Renal cortical epithelial cell (primary cell): ENCODE results near the gene CD40. TPM values are rescaled to one million over a fixed set of nuclear protein-coding genes. Genes with fewer than 3 reads are reported as not detected.

ENCODE experiments used
- DNase-seq: peaks from one replicate; pipeline ENCODE4 v3.0.0-alpha.2; 2011; ENCODE audit warnings: low read depth
- total RNA-seq: library from RNA; depleted of rRNA; stranded (reverse); fragments of >200 nt; gene quantifications from 2 replicates; pipeline ENCODE4 v1.2.3, GENCODE V29; 2014

Gene CD40
- total RNA-seq, 1 donor from 2014 or later: 38.6 TPM

GRCh38 chr20:46148313-46149208 is 30.4 kb downstream of the CD40 start:
- DNase-seq: no peak

GRCh38 chr20:46150943-46151342 is 32.8 kb downstream of the CD40 start:
- DNase-seq: no peak

- DNase-seq: no peak
Measured at GRCh38 chr20:46151936-46152335, 33.8 kb downstream of the CD40 start.

- no peak for DNase-seq
Measured at GRCh38 chr20:46152824-46153586, 34.9 kb downstream of the CD40 start.

- DNase-seq: no peak
Measured at GRCh38 chr20:46154305-46154704, 36.2 kb downstream of the CD40 start.

GRCh38 chr20:46154796-46155195 is 36.7 kb downstream of the CD40 start:
- no peak for DNase-seq

GRCh38 chr20:46156065-46156464 is 38.0 kb downstream of the CD40 start:
- DNase-seq: no peak

- no peak for DNase-seq
Measured at GRCh38 chr20:46157076-46157592, 39.0 kb downstream of the CD40 start.

- DNase-seq: no peak
Measured at GRCh38 chr20:46157625-46158024, 39.5 kb downstream of the CD40 start.

GRCh38 chr20:46158476-46158987 is 40.4 kb downstream of the CD40 start:
- no peak for DNase-seq

GRCh38 chr20:46159101-46159897 is 41.2 kb downstream of the CD40 start:
- no peak for DNase-seq

- DNase-seq: no peak
Measured at GRCh38 chr20:46160661-46161060, 42.5 kb downstream of the CD40 start.

- no peak for DNase-seq
Measured at GRCh38 chr20:46161921-46162320, 43.8 kb downstream of the CD40 start.

GRCh38 chr20:46164254-46164653 is 46.1 kb downstream of the CD40 start:
- DNase-seq: no peak

- DNase-seq: no peak
Measured at GRCh38 chr20:46167080-46167479, 49.0 kb downstream of the CD40 start.

GRCh38 chr20:46168438-46168837 is 50.3 kb downstream of the CD40 start:
- DNase-seq: no peak

GRCh38 chr20:46169245-46170171 is 51.4 kb downstream of the CD40 start:
- DNase-seq: no peak

GRCh38 chr20:46171476-46171875 is 53.4 kb downstream of the CD40 start:
- DNase-seq: no peak

GRCh38 chr20:46171909-46172308 is 53.8 kb downstream of the CD40 start:
- DNase-seq: no peak

- no peak for DNase-seq
Measured at GRCh38 chr20:46172455-46172854, 54.3 kb downstream of the CD40 start.
